HG02885 (cell line): ENCODE data around the gene FAT1.

Experiments
- ATAC-seq: cut with Tn5 transposase; IDR thresholded peaks from one replicate; pipeline ENCODE4 v1.9.1; 2021; ENCODE audit warnings: mild to moderate bottlenecking; ENCODE audit not compliant: unreplicated experiment, poor library complexity

Gene FAT1

DNA sequence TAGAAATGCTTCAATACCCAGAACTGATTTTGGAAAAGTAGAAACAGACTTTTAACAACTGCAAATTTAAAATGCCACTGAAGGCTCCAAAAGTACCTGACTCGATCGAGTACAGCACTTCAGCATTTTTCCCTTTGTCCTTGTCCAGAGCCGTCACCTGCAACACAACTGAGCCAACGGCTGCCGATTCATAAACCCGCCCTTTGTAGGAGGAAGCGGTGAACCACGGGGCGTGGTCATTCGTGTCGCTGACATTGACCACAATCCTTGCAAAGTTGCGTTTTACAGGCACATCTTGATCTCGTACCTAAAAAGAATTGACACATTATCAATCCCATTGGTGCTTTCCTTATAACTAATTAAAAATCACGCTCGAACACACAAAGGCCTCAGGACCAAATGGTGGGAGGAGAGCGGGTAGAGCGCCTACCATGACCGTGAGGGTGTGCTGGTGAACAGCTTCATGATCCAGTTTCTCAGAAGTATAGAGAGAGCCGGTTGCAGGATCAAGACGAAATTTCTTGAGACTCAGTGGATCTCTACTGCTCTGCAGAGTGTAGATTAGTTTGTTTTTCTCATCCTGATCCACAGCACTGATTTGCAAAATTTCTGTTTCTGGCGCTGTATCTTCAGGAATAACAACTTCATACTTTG lies 95.5 kb downstream of the FAT1 start:
- ATAC-seq, result no peak

DNA sequence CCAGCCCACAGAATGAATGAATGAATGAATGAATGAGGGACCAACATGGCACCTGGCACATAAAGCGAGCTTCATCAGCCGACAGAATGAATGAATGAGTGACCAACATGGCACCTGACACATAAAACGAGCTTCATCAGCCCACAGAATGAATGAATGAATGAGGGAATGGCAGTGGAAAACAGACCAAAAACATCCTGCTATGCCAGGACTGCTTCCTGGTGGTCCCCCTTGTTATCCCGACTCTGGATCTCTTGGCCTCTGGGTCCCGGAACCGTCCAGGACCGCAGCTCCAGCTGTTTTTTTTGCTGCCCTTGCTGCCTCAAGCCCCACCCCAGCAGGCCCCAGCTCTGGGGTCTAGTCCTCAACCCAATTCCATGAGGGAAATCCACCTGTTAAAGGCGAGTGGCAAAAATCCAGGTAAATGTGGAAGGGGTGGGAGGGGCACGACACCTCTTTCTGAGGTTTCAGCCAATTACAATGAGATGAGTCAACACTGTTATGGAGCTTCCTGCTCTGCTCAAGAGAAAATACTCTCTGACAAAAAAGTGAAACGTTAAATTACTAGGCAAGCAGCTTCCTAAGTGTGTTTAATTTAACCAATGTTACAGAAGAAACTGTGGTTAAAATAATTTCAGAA lies 96.3 kb downstream of the FAT1 start:
- no peak for ATAC-seq

DNA sequence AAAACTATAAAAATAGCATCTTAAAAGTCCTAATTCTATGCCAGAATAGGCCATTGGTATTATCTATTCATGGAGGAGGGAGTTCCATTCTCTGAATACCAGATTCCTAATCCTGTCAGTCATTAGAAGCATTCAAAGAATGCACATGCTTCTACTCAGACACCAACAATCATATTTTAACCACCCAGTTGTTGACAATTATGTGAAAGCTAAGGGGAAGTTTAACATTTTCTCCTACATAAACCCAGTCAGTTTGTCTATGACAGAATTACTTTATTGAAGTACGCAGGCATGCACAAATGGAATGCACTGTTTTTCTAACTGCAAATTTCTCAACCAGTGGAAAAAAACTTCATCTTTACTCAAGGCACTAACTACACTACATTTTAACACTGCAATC lies 98.7 kb downstream of the FAT1 start:
- no peak for ATAC-seq

DNA sequence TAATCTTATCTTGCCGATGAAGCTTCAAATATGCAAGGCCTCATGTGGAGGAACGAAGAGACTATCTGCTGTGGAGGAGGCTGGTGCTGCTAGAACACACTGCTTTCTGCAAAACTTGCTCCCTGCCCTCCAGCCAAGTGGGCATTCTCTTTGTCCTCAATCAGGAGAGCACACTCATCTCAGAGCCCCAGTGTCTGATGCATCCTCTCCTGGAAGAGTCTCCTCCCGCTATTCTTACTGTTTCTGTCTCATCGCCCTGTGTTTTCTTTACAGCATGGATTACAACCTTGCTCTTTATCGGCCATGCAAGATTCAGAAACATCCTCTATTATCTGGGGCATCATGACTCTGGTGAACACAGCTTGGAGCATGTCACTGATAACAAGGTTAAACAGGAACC lies 100.1 kb downstream of the FAT1 start:
- ATAC-seq, result no peak

DNA sequence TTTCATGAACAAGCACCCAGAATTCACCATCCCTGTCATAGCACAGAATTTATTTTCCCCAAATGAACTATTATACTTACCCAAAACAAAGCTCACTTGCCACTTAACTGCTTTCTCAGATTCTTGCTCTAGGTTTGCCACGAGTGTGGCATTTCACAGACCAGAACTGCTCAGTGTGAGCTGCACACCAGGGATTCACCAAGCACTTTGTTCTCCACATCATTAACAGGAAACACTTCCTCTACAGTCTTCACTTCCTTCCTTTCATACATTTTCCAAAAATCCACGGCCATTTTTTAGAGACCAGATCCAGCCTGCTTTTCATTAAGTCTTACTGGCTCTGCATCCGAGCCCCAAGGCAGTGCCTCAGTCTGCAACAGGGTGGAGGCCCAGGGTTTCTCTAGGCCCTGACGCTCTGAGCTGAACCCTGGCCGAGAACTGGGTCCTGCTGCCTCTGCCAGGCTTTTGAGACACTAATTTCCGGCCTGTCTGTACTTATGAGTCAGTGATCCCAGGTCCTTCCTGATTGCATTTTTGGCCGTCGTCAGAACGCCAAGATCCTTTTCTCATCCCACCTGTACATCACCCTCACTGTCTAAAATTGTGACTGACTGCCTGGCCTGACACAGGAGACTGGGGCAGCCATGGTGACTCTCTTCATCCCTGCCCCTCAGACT lies 100.7 kb downstream of the FAT1 start:
- no peak for ATAC-seq

DNA sequence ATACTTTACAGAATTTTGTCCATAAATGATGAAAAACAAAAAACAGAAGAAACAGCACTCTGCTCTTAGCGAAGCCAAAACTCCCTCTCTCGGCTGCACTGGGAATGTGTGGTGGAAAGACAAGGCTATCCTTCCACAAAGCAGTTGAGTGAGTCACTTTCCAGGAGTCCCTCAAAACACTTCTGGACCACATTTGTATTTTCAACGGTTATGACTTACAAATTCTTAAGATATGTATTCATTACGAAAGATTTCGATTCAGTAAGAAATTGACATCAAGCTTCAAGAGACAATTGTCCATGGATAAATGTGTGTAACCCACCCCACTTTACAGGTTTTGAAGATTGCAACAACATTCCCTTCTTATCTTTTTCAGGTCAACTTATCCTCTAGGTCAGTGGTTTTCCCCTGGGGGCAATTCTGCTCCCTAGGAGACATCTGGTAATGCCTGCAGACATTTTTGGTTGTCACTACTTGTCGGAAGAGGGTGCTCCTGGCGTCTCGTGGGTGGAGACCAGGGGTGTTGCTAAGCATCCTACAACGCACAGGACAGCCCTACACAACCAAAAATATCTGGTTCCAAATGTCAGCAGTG lies 101.6 kb downstream of the FAT1 start:
- no peak for ATAC-seq

DNA sequence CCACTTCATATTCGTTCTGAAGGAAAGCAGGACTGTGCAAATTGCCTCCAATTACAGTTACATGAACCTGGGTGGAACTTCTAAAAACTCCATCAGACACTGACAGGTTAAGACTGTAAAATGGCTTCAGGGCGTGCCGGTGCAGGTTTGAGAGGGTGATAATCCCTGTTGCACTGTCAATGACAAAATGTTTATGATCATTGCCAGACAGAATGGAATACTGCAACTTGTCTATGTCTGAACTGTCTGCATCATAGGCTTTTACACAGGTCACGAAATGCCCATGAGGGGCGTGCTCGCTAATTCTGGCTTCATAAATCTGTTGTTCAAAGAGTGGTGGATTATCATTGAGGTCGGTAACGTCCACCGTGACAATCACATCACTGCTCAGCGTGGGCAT lies 104.6 kb downstream of the FAT1 start:
- ATAC-seq, result no peak

DNA sequence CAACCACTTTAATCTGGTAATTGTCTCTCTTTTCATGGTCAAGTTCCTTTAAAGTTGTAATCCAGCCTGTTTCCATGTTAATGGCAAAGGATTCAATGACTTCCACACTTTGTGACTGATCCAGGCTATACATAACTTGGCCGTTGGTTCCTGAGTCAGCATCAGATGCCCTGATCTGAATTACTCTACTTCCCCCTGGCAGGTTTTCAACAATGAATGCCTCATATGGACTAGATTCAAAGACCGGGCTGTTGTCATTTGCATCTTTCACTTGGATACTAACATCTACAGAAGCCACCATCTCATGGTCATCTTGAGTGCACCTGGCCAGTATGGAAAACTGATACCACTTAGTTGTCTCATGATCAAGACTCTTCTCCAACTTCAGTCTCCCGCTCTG lies 105.7 kb downstream of the FAT1 start:
- no peak for ATAC-seq

DNA sequence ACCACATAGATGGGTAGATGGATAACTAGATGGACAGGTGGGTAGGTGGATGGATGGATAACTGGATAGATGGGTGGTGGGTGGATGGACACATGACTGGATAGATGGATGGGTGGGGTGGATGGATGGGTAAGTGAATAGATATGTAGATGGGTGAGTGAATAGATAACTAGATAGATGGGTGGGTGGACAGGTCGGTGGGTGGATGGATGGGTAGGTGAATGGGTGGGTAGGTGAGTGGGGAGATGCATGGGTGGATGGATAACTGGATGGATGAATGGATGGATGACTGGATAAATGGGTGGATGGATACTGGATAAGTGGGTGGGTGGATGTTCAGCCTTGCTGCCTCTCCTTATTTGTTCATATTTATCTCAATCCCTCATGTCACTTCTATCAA lies 116.2 kb downstream of the FAT1 start:
- ATAC-seq, result no peak

DNA sequence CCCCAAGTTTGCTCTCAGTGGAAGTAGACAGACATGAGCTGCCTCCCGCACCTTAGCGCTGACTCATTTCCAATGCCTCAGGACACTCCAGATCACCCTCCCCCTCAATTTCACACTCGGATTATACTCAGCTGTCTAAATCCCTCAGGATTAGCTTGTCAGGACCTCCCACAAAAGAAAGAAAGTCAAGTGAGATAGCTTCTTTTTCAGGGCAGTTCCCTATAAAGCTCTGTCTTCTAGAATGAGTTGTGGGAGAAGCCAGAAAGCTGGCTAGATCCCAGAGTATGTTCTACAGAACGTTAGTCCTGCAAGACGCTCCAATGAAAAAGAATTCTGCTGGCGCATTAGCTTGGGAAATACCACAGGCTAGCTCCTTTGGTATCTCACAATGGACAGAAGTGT lies 117.1 kb downstream of the FAT1 start:
- ATAC-seq, result no peak

DNA sequence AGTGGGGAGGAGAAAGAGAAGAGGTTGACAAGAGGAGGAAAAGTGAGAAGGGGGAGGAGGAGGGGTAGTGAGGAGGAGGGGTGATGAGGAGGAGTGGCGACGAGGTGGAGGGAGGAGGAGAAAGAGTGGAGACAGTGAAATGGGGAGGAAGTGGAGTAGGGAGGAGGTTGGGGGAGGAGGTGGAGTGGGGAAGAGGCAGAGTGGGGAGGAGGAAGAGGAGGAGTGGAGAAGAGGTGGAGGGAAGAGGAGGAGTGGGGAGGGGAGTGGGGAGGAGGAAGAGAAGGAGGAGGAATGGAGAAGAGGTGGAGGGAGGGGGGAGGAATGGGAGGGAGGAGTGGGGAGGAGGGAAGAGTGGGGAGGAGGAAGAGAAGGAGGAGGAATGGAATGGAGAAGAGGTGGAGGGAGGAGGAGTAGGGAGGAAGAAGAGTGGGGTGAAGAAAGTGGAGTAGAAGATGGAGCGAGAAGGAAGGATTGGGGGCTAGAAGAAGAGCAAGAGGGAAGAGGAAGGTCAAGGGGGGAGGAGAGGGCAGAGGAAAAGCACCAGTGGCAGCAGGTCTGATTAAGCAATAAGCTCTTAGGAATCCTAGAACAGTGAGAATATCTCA lies 118.3 kb downstream of the FAT1 start:
- ATAC-seq, result no peak

DNA sequence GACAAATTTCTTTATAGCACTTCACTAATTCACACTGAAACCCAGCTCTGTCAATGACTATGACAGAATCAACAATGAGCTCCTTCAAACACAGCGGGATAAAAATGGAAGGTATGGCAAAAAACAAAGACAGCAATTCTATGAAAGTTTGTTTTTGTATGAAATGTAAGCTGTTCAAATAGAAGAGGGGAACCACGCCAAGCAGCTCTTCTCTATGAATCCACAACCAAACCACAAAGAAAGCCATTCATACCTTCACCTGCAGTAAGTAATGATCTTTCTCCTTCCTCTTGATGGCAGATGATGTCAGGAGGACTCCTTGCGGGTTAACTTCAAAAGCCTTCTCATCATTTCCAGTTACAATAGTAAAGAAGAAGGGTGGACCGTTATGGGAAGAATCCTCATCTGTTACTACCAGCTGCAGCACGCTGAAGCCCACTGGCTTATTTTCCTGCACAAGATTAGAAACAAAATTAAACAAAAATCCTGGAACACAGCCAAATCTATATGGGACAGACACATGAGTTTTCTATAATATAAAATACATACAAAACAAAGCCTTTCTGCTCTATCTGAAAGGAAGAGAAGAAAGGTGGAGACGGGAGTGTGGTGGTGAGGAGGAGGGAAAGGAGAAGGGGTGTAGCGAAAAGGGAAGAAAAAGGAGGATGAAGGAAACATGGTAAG lies 119.4 kb downstream of the FAT1 start:
- no peak for ATAC-seq

DNA sequence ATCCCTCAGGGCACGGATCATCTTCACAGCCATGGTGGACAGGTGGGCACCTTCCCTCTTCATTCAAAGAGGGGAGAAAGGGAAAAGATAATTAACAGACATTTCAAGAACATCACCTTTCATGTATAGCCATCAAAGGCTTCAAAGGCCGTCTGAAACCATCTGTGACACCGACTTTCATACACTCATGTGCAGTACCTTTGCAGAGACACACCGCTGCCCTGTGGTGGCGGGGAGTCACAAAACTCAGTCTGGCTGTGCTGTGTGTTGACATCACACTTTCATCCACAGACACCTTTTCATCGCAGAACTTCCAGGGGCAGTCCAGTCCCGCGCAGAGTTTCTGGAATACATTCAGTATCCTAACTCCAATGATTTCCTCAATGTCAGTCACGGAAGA lies 120.7 kb downstream of the FAT1 start:
- no peak for ATAC-seq

DNA sequence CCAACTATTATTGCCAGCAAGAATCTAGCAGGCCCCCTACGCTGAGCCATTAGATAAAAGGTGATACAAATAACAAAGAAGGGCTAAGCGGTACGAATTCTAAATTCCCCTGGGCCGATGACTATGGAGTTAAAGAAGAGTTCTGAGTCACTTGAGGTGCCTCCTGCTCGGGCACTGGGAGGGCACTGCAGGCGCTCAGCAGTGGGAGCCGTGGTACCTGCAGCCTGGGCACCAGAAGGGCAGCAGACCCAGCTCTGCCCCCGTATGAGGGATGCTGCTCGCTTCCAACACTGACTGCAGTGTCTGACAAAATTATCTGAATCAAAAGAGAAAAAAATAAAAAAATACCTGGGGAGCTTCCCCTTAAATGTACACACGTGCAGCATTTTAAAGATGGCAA lies 124.2 kb downstream of the FAT1 start:
- ATAC-seq, result no peak

DNA sequence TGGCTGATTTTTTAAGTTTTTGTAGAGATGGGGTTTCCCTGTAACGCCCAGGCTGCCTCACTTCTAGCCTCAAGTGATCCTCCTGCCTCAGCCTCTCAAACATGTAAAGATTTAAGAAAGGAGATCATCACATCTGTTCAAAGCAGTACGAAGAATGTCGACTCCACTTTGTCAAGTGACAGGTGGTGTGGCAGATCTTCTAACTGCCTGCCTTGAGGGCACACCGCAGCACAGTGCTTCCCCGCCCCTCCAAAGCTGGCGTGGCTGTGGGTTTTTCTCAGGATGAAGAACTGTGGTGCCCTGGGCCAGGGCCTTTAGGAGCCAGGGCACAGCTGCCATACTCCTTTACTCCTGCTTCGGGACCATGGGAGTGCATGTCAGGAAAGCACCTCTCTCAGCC lies 125.0 kb downstream of the FAT1 start:
- ATAC-seq, result no peak

DNA sequence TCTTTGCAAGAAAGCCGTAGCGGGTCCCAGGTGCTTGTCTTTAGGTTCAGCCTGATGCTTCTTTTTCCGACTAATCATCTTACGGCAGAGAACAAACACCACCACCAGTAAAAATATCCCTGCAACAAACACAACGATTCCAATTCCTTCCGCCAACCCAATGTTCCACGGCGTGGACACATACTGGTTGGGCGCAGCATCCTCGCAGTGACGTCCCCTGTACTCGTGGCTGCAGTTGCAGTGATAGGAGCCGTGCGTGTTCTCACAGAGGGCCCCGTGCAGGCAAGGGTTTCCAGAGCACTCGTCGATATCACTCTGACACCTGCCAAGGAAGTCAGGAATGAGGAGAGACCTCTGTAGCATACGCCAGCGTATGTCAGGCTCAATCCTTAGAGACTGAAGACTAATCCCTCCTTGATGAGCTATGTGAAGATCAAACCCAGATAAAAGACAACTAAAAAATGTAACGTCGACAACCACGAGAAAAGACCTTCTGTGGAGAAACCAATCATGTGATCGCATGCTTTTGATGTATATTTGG lies 126.7 kb downstream of the FAT1 start:
- no peak for ATAC-seq

DNA sequence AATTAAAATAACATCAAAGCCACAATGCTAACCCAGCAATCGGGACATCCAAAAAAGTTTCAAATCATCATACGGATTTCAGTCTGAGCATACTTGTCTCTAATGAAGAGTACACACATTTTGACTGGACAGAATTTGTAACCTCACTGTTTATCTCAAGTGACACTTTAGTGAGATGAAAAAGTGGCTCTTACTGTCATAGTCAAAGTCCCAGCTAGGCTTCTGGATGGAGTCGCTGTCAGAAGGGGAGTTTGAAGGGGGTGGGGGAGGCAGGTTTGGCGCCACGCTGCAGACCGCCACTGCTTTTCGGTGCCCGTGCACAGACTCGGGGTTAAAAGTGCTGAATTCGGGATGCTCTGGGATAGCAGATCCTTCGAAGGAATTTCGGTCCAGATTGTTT lies 127.3 kb downstream of the FAT1 start:
- ATAC-seq, result no peak

DNA sequence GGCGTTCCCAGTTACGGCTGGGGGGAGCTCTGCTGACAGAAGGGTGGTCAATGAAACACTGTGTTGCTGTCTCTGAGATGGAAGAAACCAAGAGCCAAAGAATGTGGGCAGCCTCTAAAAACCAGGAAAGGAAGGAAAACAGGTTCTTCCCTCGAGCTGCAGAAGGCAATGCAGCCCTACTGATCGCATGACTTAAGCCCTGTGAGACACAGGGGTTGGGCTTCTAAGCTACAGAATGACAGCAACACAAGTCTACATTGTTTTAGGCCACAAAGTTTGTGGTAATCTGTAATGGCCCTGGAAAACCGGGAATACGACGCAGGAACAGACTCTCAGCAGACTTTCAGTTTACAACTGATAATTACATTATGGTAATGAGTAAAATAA lies 130.1 kb downstream of the FAT1 start:
- no peak for ATAC-seq

DNA sequence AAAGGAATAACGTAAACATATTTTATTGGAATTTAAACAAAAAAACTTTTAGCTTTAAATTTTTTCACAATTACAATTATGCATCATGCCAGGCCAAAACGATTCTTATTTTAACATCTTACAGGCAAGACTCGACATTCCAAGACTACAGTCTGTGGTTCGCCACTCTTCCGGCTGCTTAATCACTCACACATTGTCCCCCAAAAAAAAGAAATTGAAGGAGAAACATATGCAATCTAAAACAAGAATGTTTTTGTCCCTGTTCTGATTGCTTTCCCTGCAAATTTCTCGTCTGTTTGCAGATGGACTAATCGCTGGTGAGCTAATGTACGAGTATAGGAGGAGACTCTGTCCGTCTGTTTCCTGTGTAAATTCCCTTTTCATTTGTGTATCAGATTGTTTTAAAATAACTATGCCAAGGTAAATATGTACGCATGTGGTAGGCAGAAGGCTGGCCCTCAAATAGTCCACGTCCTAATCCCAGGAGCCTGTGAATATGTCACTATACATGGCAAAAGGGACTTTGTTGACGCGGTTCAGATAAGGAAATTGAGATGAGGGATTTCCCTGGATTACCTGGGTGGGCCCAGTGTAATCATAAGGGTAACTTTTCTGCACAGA lies 130.6 kb downstream of the FAT1 start:
- no peak for ATAC-seq

DNA sequence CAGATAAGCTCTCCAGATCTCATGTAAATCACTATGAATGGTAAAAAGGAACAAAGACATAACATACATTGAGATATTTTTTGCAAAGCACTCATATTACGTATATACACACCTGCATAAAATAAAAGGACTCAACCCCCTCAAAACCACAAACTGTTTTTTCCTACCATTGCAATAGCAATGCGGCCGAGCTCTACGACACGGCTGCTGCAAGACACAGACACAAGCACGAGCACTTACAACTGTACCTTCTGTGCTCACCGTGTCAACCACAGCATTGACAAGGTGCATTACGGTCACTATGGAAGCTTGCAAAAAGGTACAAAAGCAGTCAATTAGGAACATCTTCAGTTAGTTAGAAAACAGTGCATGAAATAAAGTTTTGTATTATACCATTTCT lies 131.2 kb downstream of the FAT1 start:
- ATAC-seq, result no peak
